Measurements from ENCODE around the gene USP10. TPM values are rescaled to one million over a fixed set of nuclear protein-coding genes. Genes with fewer than 3 reads are reported as not detected.

USP10 gene
- total and polyA plus RNA-seq, 2 donors (not counting 1 experiment from before 2014, with no cell fraction given): 48.6 to 59.1 TPM

DNA sequence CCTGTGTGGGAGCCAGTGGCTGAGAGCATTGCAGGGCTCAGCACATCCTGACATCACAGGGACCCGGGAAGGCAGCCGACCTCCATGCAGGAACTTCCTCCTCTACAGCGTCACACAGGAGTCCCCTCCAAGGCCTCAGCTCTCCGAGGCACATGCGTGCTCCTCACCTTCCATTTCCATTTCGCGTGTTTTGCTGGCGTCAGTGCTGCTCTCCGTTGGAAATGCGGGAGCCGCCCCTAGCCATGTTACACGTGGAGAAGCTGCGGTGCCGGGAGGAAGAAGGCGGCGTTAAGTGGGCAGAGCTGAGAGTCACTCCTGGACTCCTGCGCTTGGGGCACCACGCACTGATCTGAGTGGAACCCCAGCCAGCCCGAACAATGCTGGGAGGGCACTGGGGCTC is 94.8 kb downstream of the USP10 start:
- Histone ChIP-seq H3K9me3 (ENCODE audit: control insufficient read depth, insufficient read depth, low read depth, low read length) (no peaks in the 10 kb centered on the region), H3K27ac (ENCODE audit: insufficient read depth, low read length) (peak overlapping the region; percentile 83), H3K36me3 (ENCODE audit: control insufficient read depth, insufficient read depth, low read length) (no peaks in the 10 kb centered on the region), H2AFZ (ENCODE audit: low read length) (no peak overlapping the region), H3K4me1 (ENCODE audit: control insufficient read depth, extremely low read depth, insufficient read depth, low read length) (peaks cover 3% of the 10 kb centered on the region), H3K9ac (ENCODE audit: insufficient read depth, low read length) (no peak overlapping the region), H3K4me3 (replicated peaks in 1 of 4; ENCODE audit: control extremely low read depth in 1 of 4, insufficient read depth in 1 of 4, low read depth in 3 of 4, low read length in 4 of 4) (no peak overlapping the region), H4K20me1 (ENCODE audit: control insufficient read depth, extremely low read depth, insufficient read depth, low read length) (no peaks in the 10 kb centered on the region), H3K4me2 (ENCODE audit: extremely low read depth, insufficient read depth, low read length) (no peak overlapping the region), H3K79me2 (ENCODE audit: control insufficient read depth, insufficient read depth, low read length) (no peaks in the 10 kb centered on the region), H3K27me3 (ENCODE audit: control insufficient read depth, insufficient read depth, low read length) (no peaks in the 10 kb centered on the region)
- TF ChIP-seq, protein P1, sequence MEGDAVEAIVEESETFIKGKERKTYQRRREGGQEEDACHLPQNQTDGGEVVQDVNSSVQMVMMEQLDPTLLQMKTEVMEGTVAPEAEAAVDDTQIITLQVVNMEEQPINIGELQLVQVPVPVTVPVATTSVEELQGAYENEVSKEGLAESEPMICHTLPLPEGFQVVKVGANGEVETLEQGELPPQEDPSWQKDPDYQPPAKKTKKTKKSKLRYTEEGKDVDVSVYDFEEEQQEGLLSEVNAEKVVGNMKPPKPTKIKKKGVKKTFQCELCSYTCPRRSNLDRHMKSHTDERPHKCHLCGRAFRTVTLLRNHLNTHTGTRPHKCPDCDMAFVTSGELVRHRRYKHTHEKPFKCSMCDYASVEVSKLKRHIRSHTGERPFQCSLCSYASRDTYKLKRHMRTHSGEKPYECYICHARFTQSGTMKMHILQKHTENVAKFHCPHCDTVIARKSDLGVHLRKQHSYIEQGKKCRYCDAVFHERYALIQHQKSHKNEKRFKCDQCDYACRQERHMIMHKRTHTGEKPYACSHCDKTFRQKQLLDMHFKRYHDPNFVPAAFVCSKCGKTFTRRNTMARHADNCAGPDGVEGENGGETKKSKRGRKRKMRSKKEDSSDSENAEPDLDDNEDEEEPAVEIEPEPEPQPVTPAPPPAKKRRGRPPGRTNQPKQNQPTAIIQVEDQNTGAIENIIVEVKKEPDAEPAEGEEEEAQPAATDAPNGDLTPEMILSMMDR (conservative IDR thresholded peaks at IDR 0.05 in 1 of 2, IDR thresholded peaks at IDR 0.05 in 1 of 2; ENCODE audit: low read depth in 1 of 2, low read length in 2 of 2): no peak
- TF ChIP-seq EZH2 (IDR thresholded peaks at IDR 0.05; ENCODE audit: low read length, missing control alignments): no peak
- DNase-seq (ENCODE audit: low read depth in 2 of 2): no peak

DNA sequence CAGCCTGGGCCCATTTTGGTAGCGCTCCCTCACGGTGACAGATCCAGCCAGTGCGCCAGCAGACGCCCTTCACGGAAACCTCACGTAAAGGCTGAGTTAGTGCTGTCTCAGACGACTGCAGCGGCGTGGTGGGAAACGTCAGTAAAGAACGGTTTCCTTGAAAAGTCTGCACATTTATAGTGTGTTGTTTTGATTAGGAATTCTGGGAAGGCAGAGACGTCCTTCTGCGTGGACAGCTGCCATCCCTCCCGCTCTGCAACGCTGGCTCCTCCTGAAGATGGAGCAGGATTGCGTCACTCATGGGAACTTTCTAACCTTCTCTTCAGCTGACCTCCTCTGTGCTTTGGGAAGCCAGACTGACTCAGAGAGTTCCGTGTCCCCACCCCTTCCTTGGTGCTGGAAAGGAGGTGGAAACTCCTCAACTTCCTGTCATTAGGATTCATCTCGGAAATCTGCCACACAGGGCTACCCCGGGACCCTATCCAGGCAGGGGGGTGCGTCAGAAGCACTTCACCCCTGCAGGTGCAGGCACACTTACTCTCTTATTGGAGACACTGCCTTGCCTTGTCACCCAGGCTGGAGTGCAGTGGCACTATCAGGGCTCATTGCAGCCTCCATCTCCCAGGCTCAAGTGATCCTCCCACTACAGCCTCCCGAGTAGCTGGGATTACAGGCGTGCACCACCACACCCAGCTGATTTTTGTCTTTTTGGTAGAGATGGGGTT is 95.7 kb downstream of the USP10 start:
- Histone ChIP-seq H3K36me3 (ENCODE audit: control insufficient read depth, insufficient read depth, low read length) (no peaks in the 10 kb centered on the region), H3K9me3 (ENCODE audit: control insufficient read depth, insufficient read depth, low read depth, low read length) (no peaks in the 10 kb centered on the region), H3K4me3 (replicated peaks in 1 of 4; ENCODE audit: control extremely low read depth in 1 of 4, insufficient read depth in 1 of 4, low read depth in 3 of 4, low read length in 4 of 4) (peak overlapping the region in 2 of 4 experiments; percentile 29 to 41), H3K9ac (ENCODE audit: insufficient read depth, low read length) (peak overlapping the region; percentile 68), H3K27me3 (ENCODE audit: control insufficient read depth, insufficient read depth, low read length) (no peaks in the 10 kb centered on the region), H2AFZ (ENCODE audit: low read length) (peak overlapping the region; percentile 37), H3K79me2 (ENCODE audit: control insufficient read depth, insufficient read depth, low read length) (no peaks in the 10 kb centered on the region), H3K4me2 (ENCODE audit: extremely low read depth, insufficient read depth, low read length) (peak overlapping the region; percentile 77), H3K4me1 (ENCODE audit: control insufficient read depth, extremely low read depth, insufficient read depth, low read length) (peaks cover 3% of the 10 kb centered on the region), H3K27ac (ENCODE audit: insufficient read depth, low read length) (peak overlapping the region; percentile 83), H4K20me1 (ENCODE audit: control insufficient read depth, extremely low read depth, insufficient read depth, low read length) (no peaks in the 10 kb centered on the region)
- DNase-seq (ENCODE audit: low read depth in 2 of 2): peak; percentile 83 to 100
- TF ChIP-seq, protein P1 (conservative IDR thresholded peaks at IDR 0.05 in 1 of 2, IDR thresholded peaks at IDR 0.05 in 1 of 2; ENCODE audit: low read depth in 1 of 2, low read length in 2 of 2): no peak
- no peak for TF ChIP-seq EZH2 (IDR thresholded peaks at IDR 0.05; ENCODE audit: low read length, missing control alignments)

DNA sequence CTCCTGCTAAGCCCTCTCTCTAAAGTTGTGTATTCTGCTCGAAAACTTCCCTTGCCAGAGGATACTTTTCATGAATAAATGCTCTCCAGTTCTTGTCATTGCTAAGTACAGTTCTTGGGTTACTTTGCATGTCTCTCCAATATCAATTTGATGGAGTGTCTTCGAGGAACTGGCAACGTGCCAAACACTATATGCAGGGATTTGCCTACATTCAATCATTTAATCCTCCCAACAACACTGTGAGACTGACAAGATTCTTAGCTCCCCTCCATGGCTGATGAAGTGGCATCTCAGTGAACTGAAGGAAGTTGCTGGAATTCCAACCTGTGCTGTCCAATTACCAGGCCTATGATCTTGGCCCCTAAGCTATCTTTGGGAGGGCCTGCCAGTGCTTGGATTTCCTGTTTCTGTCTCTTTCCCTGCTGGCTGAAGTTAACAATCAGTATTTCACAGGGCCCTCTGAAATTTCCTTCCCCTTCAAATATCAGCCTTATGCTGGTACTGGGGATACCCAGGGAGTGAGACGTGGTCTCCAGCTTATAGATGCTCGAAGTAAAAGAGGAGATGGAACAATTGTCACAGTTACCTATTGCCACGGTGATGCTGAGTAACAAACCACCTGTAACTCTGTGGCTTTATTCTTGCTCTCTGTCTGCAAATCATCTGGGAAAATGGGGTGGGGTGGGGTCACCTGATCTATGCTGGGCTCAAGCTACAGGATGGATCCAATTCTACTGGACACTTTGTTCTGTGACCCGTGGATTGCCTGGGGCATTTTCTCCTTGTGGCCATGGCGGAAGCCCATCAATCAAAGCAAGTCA is 100.6 kb downstream of the USP10 start:
- no peak for DNase-seq (ENCODE audit: low read depth in 2 of 2)
- Histone ChIP-seq H2AFZ (ENCODE audit: low read length) (no peak overlapping the region), H3K9me3 (ENCODE audit: control insufficient read depth, insufficient read depth, low read depth, low read length) (no peaks in the 10 kb centered on the region), H3K79me2 (ENCODE audit: control insufficient read depth, insufficient read depth, low read length) (no peaks in the 10 kb centered on the region), H3K4me2 (ENCODE audit: extremely low read depth, insufficient read depth, low read length) (no peak overlapping the region), H3K36me3 (ENCODE audit: control insufficient read depth, insufficient read depth, low read length) (no peaks in the 10 kb centered on the region), H3K27ac (ENCODE audit: insufficient read depth, low read length) (no peak overlapping the region), H3K9ac (ENCODE audit: insufficient read depth, low read length) (no peak overlapping the region), H3K4me3 (replicated peaks in 1 of 4; ENCODE audit: control extremely low read depth in 1 of 4, insufficient read depth in 1 of 4, low read depth in 3 of 4, low read length in 4 of 4) (no peak overlapping the region), H4K20me1 (ENCODE audit: control insufficient read depth, extremely low read depth, insufficient read depth, low read length) (no peaks in the 10 kb centered on the region), H3K27me3 (ENCODE audit: control insufficient read depth, insufficient read depth, low read length) (no peaks in the 10 kb centered on the region), H3K4me1 (ENCODE audit: control insufficient read depth, extremely low read depth, insufficient read depth, low read length) (no peaks in the 10 kb centered on the region)
- TF ChIP-seq EZH2 (IDR thresholded peaks at IDR 0.05; ENCODE audit: low read length, missing control alignments): no peak
- TF ChIP-seq, protein P1 (conservative IDR thresholded peaks at IDR 0.05 in 1 of 2, IDR thresholded peaks at IDR 0.05 in 1 of 2; ENCODE audit: low read depth in 1 of 2, low read length in 2 of 2): no peak
